K562 (cell line): Measurements from ENCODE around the gene CRYBB1. TPM values are rescaled to one million over a fixed set of nuclear protein-coding genes. Genes with fewer than 3 reads are reported as not detected.

Experiments
- ARHGAP35 ChIP-seq: fragments of 450-650 bp; IDR thresholded peaks from 2 replicates; pipeline ENCODE4 v1.6.1; 2018; ENCODE audit not compliant: partially characterized antibody
- CBFA2T3 ChIP-seq: fragments of 450-650 bp; IDR thresholded peaks from 2 replicates; pipeline ENCODE4 v1.6.1; 2017
- FOS ChIP-seq: IDR thresholded peaks from 3 replicates; pipeline ENCODE4 v1.6.1; 2011; ENCODE audit not compliant: insufficient read length; ENCODE audit errors: extremely low read depth
- FOXM1 ChIP-seq, 2 experiments: fragments of 450-650 bp in 1 of 2; sonication (generic) in 1 of 2; formaldehyde crosslinking in 1 of 2; IDR thresholded peaks; 2 replicates each; pipeline versions ENCODE4 v1.6.1 to v1.9.0; 2017 to 2022; ENCODE audit warnings: low read depth in 2 of 2, mild to moderate bottlenecking in 2 of 2, missing genetic modification reagents in 1 of 2, moderate library complexity in 1 of 2
- IFI16 ChIP-seq: fragments of 250-450 bp; sonication (Bioruptor Pico); IDR thresholded peaks from 2 replicates; pipeline ENCODE4 v2.1.2; 2022; ENCODE audit warnings: mild to moderate bottlenecking, inconsistent platforms
- KAT2B ChIP-seq: IDR thresholded peaks from one replicate; pipeline ENCODE4 v1.6.1; 2012; ENCODE audit warnings: low read depth, mild to moderate bottlenecking, control low read depth, inconsistent platforms, low read length, moderate library complexity
- MEIS2 ChIP-seq: fragments of 450-650 bp; IDR thresholded peaks from 2 replicates; pipeline ENCODE4 v1.6.1; 2014; ENCODE audit warnings: mild to moderate bottlenecking; ENCODE audit not compliant: partially characterized antibody
- NUFIP1 ChIP-seq: fragments of 450-650 bp; IDR thresholded peaks from 2 replicates; pipeline ENCODE4 v1.6.1; 2018; ENCODE audit not compliant: partially characterized antibody
- POLR2A ChIP-seq: fragments of 450-650 bp; conservative IDR thresholded peaks from 2 replicates; pipeline ENCODE4 v1.6.1; 2016
- SIN3A ChIP-seq, 2 experiments: fragments of 150-350 bp in 1 of 2; IDR thresholded peaks; 2 replicates each; pipeline ENCODE4 v1.6.1; 2011 to 2016; ENCODE audit warnings: borderline replicate concordance in 2 of 2, low read depth in 2 of 2, low read length in 2 of 2, mild to moderate bottlenecking in 2 of 2, moderate library complexity in 2 of 2; ENCODE audit not compliant: control insufficient read depth in 1 of 2
- ZNF143 ChIP-seq: sonication (generic); formaldehyde crosslinking; IDR thresholded peaks from 2 replicates; pipeline ENCODE4 v1.9.0; 2022; ENCODE audit warnings: mild to moderate bottlenecking, missing genetic modification reagents
- ZNF583 ChIP-seq: fragments of 250-450 bp; sonication (Bioruptor Pico); IDR thresholded peaks from 2 replicates; pipeline ENCODE4 v1.4.0; 2020
- polyA plus RNA-seq, 8 experiments: library from polyadenylated mRNA; depleted of rRNA in 4 of 8; stranded (reverse) in 5 of 8; unstranded in 3 of 8; fragments of >200 nt; fragmentation: Nextera tagmentation in 2 of 8; fragmentation: Illumina TruSeq in 1 of 8; extraction: Ambion mirVana in 2 of 8; extraction: Trizol in 1 of 8; gene quantifications; 2 replicates each; pipeline versions ENCODE4 v1.2.1 to v1.2.3, GENCODE V29; 2011 to 2014; ENCODE audit warnings: inconsistent platforms in 1 of 8, missing spikeins in 1 of 8
- total RNA-seq, 7 experiments: library from RNA; depleted of rRNA in 6 of 7; stranded (reverse); fragments of >200 nt in 6 of 7; fragmentation: Illumina TruSeq in 2 of 7; extraction: Trizol in 2 of 7; gene quantifications; 2 replicates each; pipeline versions ENCODE4 v1.2.1 to v1.2.3, GENCODE V29; 2011 to 2021; ENCODE audit warnings: low replicate concordance in 1 of 7
- TF ChIP-seq, protein P1 (sequence below), 2 experiments: fragments of 450-650 bp; conservative IDR thresholded peaks; 2 replicates each; pipeline ENCODE4 v1.6.1; 2017; ENCODE audit warnings: mild to moderate bottlenecking in 2 of 2, moderate library complexity in 2 of 2
- TF ChIP-seq, protein P2 (sequence below): sonication (generic); IDR thresholded peaks from 2 replicates; pipeline ENCODE4 v1.6.1; 2016
- TF ChIP-seq, protein P3 (sequence below): fragments of 450-650 bp; formaldehyde crosslinking; IDR thresholded peaks from 2 replicates; pipeline ENCODE4 v1.4.0; 2020; ENCODE audit warnings: mild to moderate bottlenecking, mixed read lengths

Gene CRYBB1
- total and polyA plus RNA-seq, 9 of the 15 experiments (the other 6 are each of a cell fraction or from before 2014, with no cell fraction given): 0.16 to 0.45 (median 0.33) TPM; not detected in 2

GRCh38 chr22:26586556-26587325 is 31.1 kb downstream of the CRYBB1 start (continued):
- no peak for TF ChIP-seq ZNF143 (CRISPR knock-in tag)
- no peak for TF ChIP-seq NUFIP1
- TF ChIP-seq, protein P1, sequence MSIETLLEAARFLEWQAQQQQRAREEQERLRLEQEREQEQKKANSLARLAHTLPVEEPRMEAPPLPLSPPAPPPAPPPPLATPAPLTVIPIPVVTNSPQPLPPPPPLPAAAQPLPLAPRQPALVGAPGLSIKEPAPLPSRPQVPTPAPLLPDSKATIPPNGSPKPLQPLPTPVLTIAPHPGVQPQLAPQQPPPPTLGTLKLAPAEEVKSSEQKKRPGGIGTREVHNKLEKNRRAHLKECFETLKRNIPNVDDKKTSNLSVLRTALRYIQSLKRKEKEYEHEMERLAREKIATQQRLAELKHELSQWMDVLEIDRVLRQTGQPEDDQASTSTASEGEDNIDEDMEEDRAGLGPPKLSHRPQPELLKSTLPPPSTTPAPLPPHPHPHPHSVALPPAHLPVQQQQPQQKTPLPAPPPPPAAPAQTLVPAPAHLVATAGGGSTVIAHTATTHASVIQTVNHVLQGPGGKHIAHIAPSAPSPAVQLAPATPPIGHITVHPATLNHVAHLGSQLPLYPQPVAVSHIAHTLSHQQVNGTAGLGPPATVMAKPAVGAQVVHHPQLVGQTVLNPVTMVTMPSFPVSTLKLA (conservative IDR thresholded peaks at IDR 0.05): peak; percentile 15 to 44; a peak in 1 of 4 replicates
- no peak for TF ChIP-seq FOXM1 (IDR thresholded peaks at IDR 0.05; ENCODE audit: low read depth)
- TF ChIP-seq FOXM1 (CRISPR knock-in tag; IDR thresholded peaks at IDR 0.05; ENCODE audit: low read depth): no peak
- no peak for TF ChIP-seq KAT2B
- TF ChIP-seq ZNF583: no peak
- TF ChIP-seq IFI16: no peak
- TF ChIP-seq, protein P2, sequence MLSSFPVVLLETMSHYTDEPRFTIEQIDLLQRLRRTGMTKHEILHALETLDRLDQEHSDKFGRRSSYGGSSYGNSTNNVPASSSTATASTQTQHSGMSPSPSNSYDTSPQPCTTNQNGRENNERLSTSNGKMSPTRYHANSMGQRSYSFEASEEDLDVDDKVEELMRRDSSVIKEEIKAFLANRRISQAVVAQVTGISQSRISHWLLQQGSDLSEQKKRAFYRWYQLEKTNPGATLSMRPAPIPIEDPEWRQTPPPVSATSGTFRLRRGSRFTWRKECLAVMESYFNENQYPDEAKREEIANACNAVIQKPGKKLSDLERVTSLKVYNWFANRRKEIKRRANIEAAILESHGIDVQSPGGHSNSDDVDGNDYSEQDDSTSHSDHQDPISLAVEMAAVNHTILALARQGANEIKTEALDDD: peak; percentile 79
- TF ChIP-seq, protein P3, sequence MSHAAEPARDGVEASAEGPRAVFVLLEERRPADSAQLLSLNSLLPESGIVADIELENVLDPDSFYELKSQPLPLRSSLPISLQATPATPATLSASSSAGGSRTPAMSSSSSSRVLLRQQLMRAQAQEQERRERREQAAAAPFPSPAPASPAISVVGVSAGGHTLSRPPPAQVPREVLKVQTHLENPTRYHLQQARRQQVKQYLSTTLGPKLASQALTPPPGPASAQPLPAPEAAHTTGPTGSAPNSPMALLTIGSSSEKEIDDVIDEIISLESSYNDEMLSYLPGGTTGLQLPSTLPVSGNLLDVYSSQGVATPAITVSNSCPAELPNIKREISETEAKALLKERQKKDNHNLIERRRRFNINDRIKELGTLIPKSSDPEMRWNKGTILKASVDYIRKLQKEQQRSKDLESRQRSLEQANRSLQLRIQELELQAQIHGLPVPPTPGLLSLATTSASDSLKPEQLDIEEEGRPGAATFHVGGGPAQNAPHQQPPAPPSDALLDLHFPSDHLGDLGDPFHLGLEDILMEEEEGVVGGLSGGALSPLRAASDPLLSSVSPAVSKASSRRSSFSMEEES (CRISPR knock-in tag): peak; percentile 75
- TF ChIP-seq SIN3A (IDR thresholded peaks at IDR 0.05; ENCODE audit: borderline replicate concordance in 2 of 2, control insufficient read depth in 1 of 2, low read depth in 2 of 2, low read length in 2 of 2): 0 out of 4 replicates have a peak, but pooled peaks of 1 of the 2 experiments have one; percentile 26
- no peak for TF ChIP-seq POLR2A
- no peak for TF ChIP-seq FOS
- TF ChIP-seq MEIS2: no peak
- TF ChIP-seq CBFA2T3: peak; percentile 30; the same call in 1 of the 2 replicates
- no peak for TF ChIP-seq ARHGAP35
